Measurements from ENCODE around the gene CDK9. TPM values are rescaled to one million over a fixed set of nuclear protein-coding genes. Genes with fewer than 3 reads are reported as not detected.

The CDK9 gene
- total and polyA plus RNA-seq, 2 of the 4 experiments (the other 2 are of a cell fraction), result 30.3 to 49.9 TPM

GRCh38 chr9:127815512-127816361 is 29.9 kb downstream of the CDK9 start:
- Histone ChIP-seq H4K91ac (ENCODE audit: insufficient read depth, low read depth, low read length) (no peak overlapping the region), H3K27ac (ENCODE audit: insufficient read depth, low read length) (no peak overlapping the region), H4K5ac (ENCODE audit: low read depth, low read length) (no peak overlapping the region), H2BK15ac (ENCODE audit: low read depth, low read length) (no peak overlapping the region), H3K4me3 (ENCODE audit: insufficient read depth, low read depth, low read length) (no peak overlapping the region), H3K9ac (ENCODE audit: low read depth, low read length) (no peak overlapping the region), H3K4me1 (ENCODE audit: control insufficient read depth, insufficient read depth, low read length) (peaks cover 11% of the 10 kb centered on the region; the same call in 1 of the 2 replicates), H3K56ac (ENCODE audit: extremely low read depth, insufficient read depth, low read length) (no peak overlapping the region), H2AK9ac (replicated peaks; ENCODE audit: low read depth, low read length, poor library complexity) (no peak overlapping the region), H2BK120ac (ENCODE audit: low read depth, low read length) (no peak overlapping the region), H4K20me1 (ENCODE audit: insufficient read depth, low read length) (peaks cover 11% of the 10 kb centered on the region; the same call in 1 of the 2 replicates), H4K8ac (ENCODE audit: low read depth in 2 of 2, low read length in 2 of 2) (no peak overlapping the region), H2BK5ac (ENCODE audit: low read depth, low read length, poor library complexity, severe bottlenecking) (no peak overlapping the region), H2AK5ac (ENCODE audit: low read depth, low read length) (no peak overlapping the region), H3K23ac (ENCODE audit: low read depth, low read length) (no peak overlapping the region), H2BK20ac (ENCODE audit: low read depth, low read length) (no peak overlapping the region), H3K36me3 (ENCODE audit: control insufficient read depth, insufficient read depth, low read length) (peaks cover 73% of the 10 kb centered on the region), H3K27me3 (ENCODE audit: control insufficient read depth, insufficient read depth, low read length) (no peaks in the 10 kb centered on the region), H3K9me1 (ENCODE audit: insufficient read depth, low read length) (no peaks in the 10 kb centered on the region; the same call in 1 of the 2 replicates), H3K18ac (ENCODE audit: low read depth, low read length) (no peak overlapping the region), H3K4me2 (ENCODE audit: low read depth, low read length) (no peak overlapping the region), H3K9me3 (ENCODE audit: control insufficient read depth, insufficient read depth, low read length) (no peaks in the 10 kb centered on the region), H3K4ac (ENCODE audit: low read depth, low read length) (no peak overlapping the region), H3K79me1 (ENCODE audit: low read depth in 1 of 2, low read length in 2 of 2) (peaks cover 6 to 19% of the 10 kb centered on the region in 2 experiments; a peak in 3 of 4 replicates), H2AFZ (replicated peaks; ENCODE audit: low read length, poor library complexity) (no peak overlapping the region), H3K14ac (replicated peaks; ENCODE audit: low read depth, low read length) (no peak overlapping the region)
- no peak for DNase-seq
- no peak for ATAC-seq (ENCODE audit: low read depth)
- intact Hi-C loops (cut with micrococcal nuclease), result no loop called here
- TF ChIP-seq POLR2A (IDR thresholded peaks at IDR 0.05; ENCODE audit: low read depth, low read length), result no peak
- TF ChIP-seq MAZ (IDR thresholded peaks at IDR 0.05; ENCODE audit: borderline replicate concordance, low read depth, low read length), result no peak
- TF ChIP-seq CHD1 (IDR thresholded peaks at IDR 0.05; ENCODE audit: low read depth, low read length), result no peak
- no TSS peak for BruUV-seq (replicated peaks)
- in situ Hi-C loops (cut with MboI; ENCODE audit: low sequenced_read_pairs), result no loop called here
- ChIA-PET CTCF (no interaction called here), POLR2A (ENCODE audit: unreplicated experiment) (no interaction called here)
- dilution Hi-C loops (cut with HindIII; ENCODE audit: low sequenced_read_pairs, unreplicated experiment), result no loop called here
- 90% methylated on average over 10 of the region's 33 CpGs; no CpG with 5 or more reads in 1 of the 2 experiments for WGBS, 2 experiments (ENCODE audit: extremely low coverage in 2 of 2, insufficient read length in 1 of 2)
